HUES64 (cell line): ENCODE results near the gene FAM210B. TPM values are rescaled to one million over a fixed set of nuclear protein-coding genes. Genes with fewer than 3 reads are reported as not detected.
"Not testable (repeated sequence)": the region's sequence is repeated elsewhere in the genome, so short reads cannot be mapped to it uniquely, and the experiment has no call there.

Experiments
- H3K27ac ChIP-seq: 2 replicates; pipeline ENCODE4 v1.7.0; 2013; ENCODE audit warnings: low read depth, low read length, inconsistent platforms
- H3K27me3 ChIP-seq: 2 replicates; pipeline ENCODE4 v1.6.1; 2013; ENCODE audit warnings: mild to moderate bottlenecking, low read length; ENCODE audit not compliant: insufficient read depth
- H3K36me3 ChIP-seq: 2 replicates; pipeline ENCODE4 v1.6.1; 2013; ENCODE audit warnings: mild to moderate bottlenecking, low read length; ENCODE audit not compliant: insufficient read depth
- H3K4me1 ChIP-seq: 2 replicates; pipeline ENCODE4 v1.6.1; 2013; ENCODE audit warnings: mild to moderate bottlenecking, low read length, moderate library complexity; ENCODE audit not compliant: insufficient read depth
- H3K4me3 ChIP-seq: 2 replicates; pipeline ENCODE4 v1.5.1; 2013; ENCODE audit warnings: mild to moderate bottlenecking, low read length, moderate library complexity
- H3K9ac ChIP-seq: 2 replicates; pipeline ENCODE4 v1.6.1; 2013; ENCODE audit warnings: mild to moderate bottlenecking, low read depth, low read length
- H3K9me3 ChIP-seq: 2 replicates; pipeline ENCODE4 v1.6.1; 2013; ENCODE audit warnings: low read depth, low read length; ENCODE audit not compliant: insufficient read depth
- WGBS: fragments of 150-250, 120-280 bp; methylation state at CpG from one replicate; pipeline ENCODE4 v1.1.7; 2013; ENCODE audit warnings: missing lambda C conversion rate; 5-methylcytosine and 5-hydroxymethylcytosine counted together
- polyA plus RNA-seq, 2 experiments: library from polyadenylated mRNA; stranded (reverse); fragments of 50-300 nt; gene quantifications; one replicate each; pipeline ENCODE4 v1.2.3, GENCODE V29; 2013

FAM210B gene, protein sequence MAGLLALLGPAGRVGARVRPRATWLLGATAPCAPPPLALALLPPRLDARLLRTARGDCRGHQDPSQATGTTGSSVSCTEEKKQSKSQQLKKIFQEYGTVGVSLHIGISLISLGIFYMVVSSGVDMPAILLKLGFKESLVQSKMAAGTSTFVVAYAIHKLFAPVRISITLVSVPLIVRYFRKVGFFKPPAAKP
- polyA plus RNA-seq (2013, experiment 1 of 2) = 19.7 TPM
- 27.8 TPM for polyA plus RNA-seq (2013, experiment 2 of 2)

DNA sequence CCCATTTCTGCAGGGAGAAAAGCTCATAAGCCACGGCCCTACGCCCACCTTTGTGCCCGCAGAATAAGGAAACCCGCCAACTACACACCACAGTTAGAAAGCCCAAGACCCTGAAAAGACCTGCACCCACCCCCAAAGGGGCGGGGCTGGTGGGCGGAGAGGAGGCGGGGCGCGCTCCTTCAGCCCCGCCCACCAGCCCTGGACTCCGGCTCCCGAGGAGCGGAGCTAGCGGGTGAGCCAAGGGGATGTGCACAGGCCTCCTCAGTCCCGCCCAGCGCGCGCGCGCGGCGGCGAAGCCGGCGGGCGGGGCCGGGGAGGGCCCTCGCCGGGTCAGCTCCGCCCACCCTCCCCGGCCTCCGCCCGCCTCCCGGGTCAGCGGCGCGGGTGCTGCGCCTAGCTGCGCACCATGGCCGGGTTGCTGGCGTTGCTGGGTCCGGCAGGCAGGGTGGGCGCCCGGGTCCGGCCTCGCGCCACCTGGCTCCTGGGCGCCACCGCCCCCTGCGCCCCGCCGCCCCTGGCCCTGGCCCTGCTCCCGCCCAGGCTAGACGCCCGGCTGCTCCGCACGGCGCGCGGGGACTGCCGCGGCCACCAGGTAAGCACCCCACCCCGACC, at the start of gene FAM210B:
TSS of gene FAM210B (plus strand) at position 375 of the 612 bp plus-strand sequence. CDS start at position 407, 32 bp downstream.
- H3K4me3 ChIP-seq = peak within 1 kb of the TSS; percentile 87
- no peaks in the 10 kb centered on the region for H3K9me3 ChIP-seq
- H3K27me3 ChIP-seq = peaks cover 14% of the 10 kb centered on the region
- H3K4me1 ChIP-seq = peaks cover 17% of the 10 kb centered on the region
- WGBS = 1% methylated on average over 63 of the region's 63 CpGs
- no peaks in the 10 kb centered on the region for H3K36me3 ChIP-seq
- no peak within 1 kb of the TSS for H3K27ac ChIP-seq
- peak within 1 kb of the TSS; percentile 74 for H3K9ac ChIP-seq

DNA sequence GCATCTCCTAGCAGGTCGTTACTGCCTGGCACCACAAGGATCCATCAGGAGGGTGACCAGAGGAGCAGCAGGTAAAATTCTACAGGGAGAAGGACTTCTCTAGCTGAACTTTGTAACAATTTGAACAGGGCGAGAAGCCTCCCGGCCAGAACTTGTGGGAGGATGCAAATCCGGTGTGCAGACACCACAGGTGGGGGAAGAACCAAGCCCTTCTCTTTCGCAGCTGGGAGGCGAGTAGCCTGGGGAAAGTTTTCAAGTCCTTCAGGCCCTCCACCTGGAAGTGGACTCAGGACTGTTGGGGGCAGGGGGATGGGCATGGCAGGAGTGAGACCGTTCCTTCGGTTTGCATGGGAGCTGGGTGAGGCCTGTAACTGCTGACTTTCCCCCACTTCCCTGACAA, 42.7 kb upstream of the FAM210B start:
- H3K9ac ChIP-seq = no peak overlapping the region
- no peak overlapping the region for H3K27ac ChIP-seq
- no peaks in the 10 kb centered on the region for H3K27me3 ChIP-seq
- H3K4me1 ChIP-seq = no peaks in the 10 kb centered on the region
- no peaks in the 10 kb centered on the region for H3K36me3 ChIP-seq
- 90% methylated on average over 8 of the region's 8 CpGs for WGBS
- H3K9me3 ChIP-seq = peaks cover 78% of the 10 kb centered on the region
- no peak overlapping the region for H3K4me3 ChIP-seq

DNA sequence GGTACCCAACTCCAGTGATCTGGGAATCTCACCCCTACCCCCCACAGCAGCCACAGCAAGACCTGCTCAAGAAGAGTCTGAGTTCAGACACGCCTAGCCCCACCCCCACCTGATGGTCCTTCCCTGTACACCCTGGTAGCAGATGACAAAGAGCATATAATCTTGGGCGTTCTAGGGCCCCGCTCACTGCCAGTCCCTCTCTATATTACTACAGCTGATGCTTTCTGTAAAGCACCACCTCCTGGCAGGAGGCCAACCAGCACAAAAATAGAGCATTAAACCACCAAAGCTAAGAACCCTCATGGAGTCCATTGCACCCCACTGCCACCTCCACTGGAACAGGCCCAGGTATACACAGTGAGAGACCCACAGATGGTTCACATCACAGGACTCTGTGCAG, 42.3 kb upstream of the FAM210B start:
- no peak overlapping the region for H3K27ac ChIP-seq
- peaks cover 73% of the 10 kb centered on the region for H3K9me3 ChIP-seq
- H3K9ac ChIP-seq = no peak overlapping the region
- H3K36me3 ChIP-seq = no peaks in the 10 kb centered on the region
- WGBS = 83% methylated on average over 3 of the region's 3 CpGs
- no peak overlapping the region for H3K4me3 ChIP-seq
- H3K27me3 ChIP-seq = no peaks in the 10 kb centered on the region
- no peaks in the 10 kb centered on the region for H3K4me1 ChIP-seq

DNA sequence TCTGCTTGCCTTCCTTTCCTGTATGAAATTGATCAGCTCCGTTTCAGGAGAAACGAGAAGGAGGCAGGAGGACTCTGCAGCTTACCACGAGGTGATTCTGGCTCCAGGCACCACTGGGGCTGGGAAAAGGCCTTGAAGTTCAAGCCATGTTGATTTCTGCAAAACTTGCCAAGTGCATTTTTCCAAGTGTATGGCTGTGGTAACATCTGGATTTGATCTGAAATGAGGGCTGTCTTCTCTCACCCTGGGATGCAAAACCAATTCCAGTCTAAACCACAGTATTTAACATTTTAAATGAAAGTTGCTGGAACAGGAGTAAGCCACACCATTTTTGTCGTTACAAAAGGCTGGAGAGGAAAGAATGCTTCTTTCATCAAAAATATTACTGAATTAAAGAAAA, 36.1 kb upstream of the FAM210B start:
- Histone ChIP-seq H3K9ac (no peak overlapping the region), H3K9me3 (peaks cover 72% of the 10 kb centered on the region), H3K27ac (no peak overlapping the region), H3K27me3 (no peaks in the 10 kb centered on the region), H3K36me3 (no peaks in the 10 kb centered on the region), H3K4me3 (no peak overlapping the region), H3K4me1 (no peaks in the 10 kb centered on the region)
- 50% methylated on average over 3 of the region's 4 CpGs for WGBS

DNA sequence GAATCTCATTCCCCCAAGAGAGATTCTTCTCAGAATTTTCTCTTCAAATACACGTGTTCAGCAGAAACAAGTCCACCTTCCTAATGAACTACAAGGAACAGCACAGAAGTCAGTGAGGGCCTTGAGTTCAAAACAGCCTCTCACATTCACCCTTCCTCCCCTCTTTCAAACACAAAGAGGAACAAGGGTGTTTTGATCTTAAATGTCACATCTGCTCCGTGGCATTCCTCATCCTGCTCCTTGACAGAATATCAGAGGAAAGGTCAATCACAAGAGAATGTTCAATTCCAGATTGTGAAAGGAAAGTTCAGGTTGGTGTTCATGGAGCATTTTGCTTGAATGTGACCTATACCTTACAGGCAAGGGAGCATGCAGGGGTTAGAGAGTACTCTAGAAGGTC, 35.6 kb upstream of the FAM210B start:
- H3K4me1 ChIP-seq = no peaks in the 10 kb centered on the region
- H3K36me3 ChIP-seq = no peaks in the 10 kb centered on the region
- H3K9ac ChIP-seq = no peak overlapping the region
- 5% methylated on average over 2 of the region's 2 CpGs for WGBS
- H3K9me3 ChIP-seq = peaks cover 74% of the 10 kb centered on the region
- H3K27ac ChIP-seq = no peak overlapping the region
- no peak overlapping the region for H3K4me3 ChIP-seq
- H3K27me3 ChIP-seq = no peaks in the 10 kb centered on the region

DNA sequence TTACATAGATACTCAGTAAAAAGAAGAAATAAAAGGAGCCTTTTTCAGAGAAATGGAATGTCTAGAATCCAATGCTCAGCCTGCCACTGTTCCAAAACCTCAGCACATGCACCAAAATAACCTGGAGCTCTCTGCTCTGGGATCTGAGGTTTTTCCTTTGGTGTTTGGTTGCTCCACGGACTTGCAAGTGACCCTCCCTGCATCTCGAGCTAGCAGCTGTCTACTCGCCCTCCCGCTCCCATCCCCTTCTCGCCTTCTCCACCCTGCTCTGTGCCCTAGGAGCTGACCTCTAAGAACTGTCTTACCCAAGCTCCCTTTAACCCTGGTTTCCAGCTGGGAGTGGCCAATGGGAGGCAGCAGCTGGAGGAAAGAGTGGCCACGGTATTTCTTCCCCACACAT, 35.1 kb upstream of the FAM210B start:
- Histone ChIP-seq H3K27me3 (no peaks in the 10 kb centered on the region), H3K9me3 (peaks cover 73% of the 10 kb centered on the region), H3K36me3 (no peaks in the 10 kb centered on the region), H3K4me1 (no peaks in the 10 kb centered on the region), H3K4me3 (no peak overlapping the region), H3K9ac (no peak overlapping the region), H3K27ac (no peak overlapping the region)
- WGBS = 70% methylated on average over 6 of the region's 6 CpGs

DNA sequence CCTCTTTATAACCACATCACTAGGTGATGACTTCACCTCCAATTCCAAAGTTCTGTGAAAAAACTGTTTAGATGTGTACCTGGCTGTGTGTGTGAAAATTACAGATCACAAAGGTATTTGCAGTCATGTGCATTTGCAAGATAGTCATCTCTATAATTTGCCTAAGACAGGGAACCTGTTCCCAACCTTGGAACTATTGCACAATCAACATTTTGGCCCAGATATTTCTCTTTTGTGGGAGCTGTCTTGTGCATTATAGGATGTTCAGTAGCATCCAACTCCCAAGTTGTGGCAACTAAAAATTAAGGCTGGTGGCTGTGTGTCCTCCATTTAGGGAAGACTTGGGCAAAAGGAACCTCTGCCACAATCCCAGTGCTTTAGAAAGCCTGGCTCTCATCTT, 34.0 kb upstream of the FAM210B start:
- Histone ChIP-seq H3K9me3 (peaks cover 73% of the 10 kb centered on the region), H3K27ac (no peak overlapping the region)

DNA sequence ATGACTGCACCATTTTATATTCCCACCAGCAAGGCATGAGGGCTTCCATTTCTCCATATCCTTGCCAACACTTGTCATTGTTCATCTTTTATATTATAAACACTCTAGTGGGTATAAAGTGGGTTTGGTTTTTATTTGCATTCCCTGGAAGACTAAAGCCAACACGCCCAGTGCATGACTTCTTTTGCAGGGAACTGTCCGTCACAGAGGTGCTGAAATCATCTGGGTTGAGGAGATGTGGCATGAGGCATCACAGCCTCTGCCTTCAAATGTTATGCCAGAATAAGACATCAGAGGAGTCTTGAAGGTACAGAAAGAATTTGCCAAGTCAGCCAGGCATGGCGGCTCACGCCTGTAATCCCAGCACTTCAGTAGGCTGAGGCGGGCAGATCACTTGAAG, 29.9 kb upstream of the FAM210B start:
- no peaks in the 10 kb centered on the region for H3K36me3 ChIP-seq
- H3K4me3 ChIP-seq = no peak overlapping the region
- H3K9ac ChIP-seq = no peak overlapping the region
- H3K4me1 ChIP-seq = no peaks in the 10 kb centered on the region
- no peak overlapping the region for H3K27ac ChIP-seq
- H3K27me3 ChIP-seq = no peaks in the 10 kb centered on the region
- WGBS = 83% methylated on average over 5 of the region's 5 CpGs
- H3K9me3 ChIP-seq = peaks cover 88% of the 10 kb centered on the region

More for the DNA sequence above, 34.0 kb upstream of the FAM210B start:
- Histone ChIP-seq H3K36me3 (no peaks in the 10 kb centered on the region), H3K27me3 (no peaks in the 10 kb centered on the region), H3K9ac (no peak overlapping the region), H3K4me1 (no peaks in the 10 kb centered on the region), H3K4me3 (no peak overlapping the region)

DNA sequence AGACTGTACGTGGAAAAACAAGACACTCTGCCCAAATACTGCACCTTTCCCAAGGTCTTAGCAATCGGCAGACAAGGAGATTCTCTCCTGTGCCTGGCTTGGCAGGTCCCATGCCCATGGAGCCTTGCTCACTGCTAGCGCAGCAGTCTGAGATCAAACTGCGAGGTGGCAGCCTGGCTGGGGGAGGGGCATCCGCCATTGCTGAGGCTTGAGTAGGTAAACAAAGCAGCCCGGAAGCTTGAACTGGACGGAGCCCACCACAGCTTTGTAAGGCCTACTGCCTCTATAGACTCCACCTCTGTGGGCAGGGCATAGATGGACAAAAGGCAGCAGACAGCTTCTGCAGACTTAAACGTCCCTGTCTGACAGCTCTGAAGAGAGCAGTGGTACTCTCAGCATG, 22.1 kb upstream of the FAM210B start:
- 84% methylated on average over 8 of the region's 8 CpGs for WGBS
- H3K27me3 ChIP-seq, H3K9ac ChIP-seq, H3K4me1 ChIP-seq, H3K4me3 ChIP-seq, H3K36me3 ChIP-seq, H3K27ac ChIP-seq: not testable (repeated sequence)
- H3K9me3 ChIP-seq = peaks cover 48% of the 10 kb centered on the region

DNA sequence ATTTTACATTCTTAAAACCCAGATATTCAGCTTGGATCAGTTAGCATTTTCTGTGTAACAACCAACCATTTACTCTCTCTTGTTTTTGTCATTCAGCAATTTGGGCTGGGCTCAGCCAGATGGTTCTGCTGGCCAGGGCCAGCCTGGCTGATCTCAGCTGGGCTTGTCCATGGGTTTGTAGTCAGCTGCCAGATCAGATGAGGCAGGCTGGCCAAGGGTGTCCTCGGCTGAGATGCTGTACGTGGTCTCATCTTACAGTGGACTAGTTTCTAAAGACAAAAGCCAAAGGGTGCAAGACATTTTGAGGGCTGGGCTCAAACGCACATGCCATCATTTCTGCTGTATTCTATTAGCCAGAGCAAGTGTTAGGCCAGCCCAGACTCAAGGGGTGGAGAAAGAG, 16.0 kb upstream of the FAM210B start:
- no peak overlapping the region for H3K27ac ChIP-seq
- WGBS = 78% methylated on average over 3 of the region's 3 CpGs
- peaks cover 4% of the 10 kb centered on the region; the same call in 1 of the 2 replicates for H3K4me1 ChIP-seq
- 0 out of 2 replicates have a peak, but pooled peaks cover 2% of the 10 kb centered on the region for H3K9me3 ChIP-seq
- H3K9ac ChIP-seq = no peak overlapping the region
- H3K27me3 ChIP-seq = peaks cover 43% of the 10 kb centered on the region
- no peaks in the 10 kb centered on the region for H3K36me3 ChIP-seq
- no peak overlapping the region for H3K4me3 ChIP-seq

DNA sequence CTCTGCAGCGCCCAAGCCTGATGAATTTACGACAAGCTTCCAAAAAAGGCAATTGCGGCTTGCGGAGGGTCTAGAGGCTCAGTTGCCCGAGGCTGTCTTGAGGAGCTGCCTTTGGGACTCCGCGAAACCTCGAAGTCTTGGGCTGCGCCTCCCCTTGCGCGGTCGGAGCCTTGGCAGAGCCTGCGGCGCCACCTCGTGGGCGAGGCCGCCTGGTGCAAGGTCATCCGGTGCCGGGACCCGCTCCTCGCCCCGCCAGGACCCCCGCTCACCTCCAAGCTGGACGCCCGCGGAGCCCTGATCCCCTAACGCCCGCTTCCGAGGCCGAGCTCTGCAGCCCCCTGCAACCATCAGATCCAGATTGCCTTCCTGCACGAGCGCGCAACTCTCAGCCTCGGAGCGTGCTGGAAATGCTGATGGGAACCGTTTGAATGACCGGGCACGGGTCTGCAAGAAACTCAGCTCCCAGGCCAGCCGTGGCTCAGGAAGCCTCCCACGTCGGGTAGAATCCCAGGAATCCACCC, 14.9 kb upstream of the FAM210B start:
- Histone ChIP-seq H3K4me3 (peak overlapping the region; percentile 44), H3K4me1 (peaks cover 15% of the 10 kb centered on the region), H3K9ac (no peak overlapping the region), H3K36me3 (no peaks in the 10 kb centered on the region), H3K27ac (no peak overlapping the region), H3K9me3 (no peaks in the 10 kb centered on the region), H3K27me3 (peaks cover 51% of the 10 kb centered on the region)
- WGBS = 4% methylated on average over 41 of the region's 41 CpGs
